ENCODE data around the gene FOXR2.

FOXR2 gene

GRCh38 chrX:55623100-55623499 is at the start of gene FOXR2:
Gene FOXR2, plus strand, starts transcription at chrX:55623400. Its CDS starts 312 bp downstream, at chrX:55623712.
- DNase-seq, result no peak

- no peak for DNase-seq
These were observed 44.1 kb upstream of the FOXR2 start for GRCh38 chrX:55579115-55579514.

GRCh38 chrX:55582447-55582846 is 40.8 kb upstream of the FOXR2 start:
- DNase-seq, result no peak

- DNase-seq, result no peak
These were observed 29.9 kb upstream of the FOXR2 start for GRCh38 chrX:55593296-55593695.

GRCh38 chrX:55593756-55594257 is 29.4 kb upstream of the FOXR2 start:
- DNase-seq, result no peak

GRCh38 chrX:55598333-55598732 is 24.9 kb upstream of the FOXR2 start:
- DNase-seq, result no peak

GRCh38 chrX:55619547-55619946 is 3.7 kb upstream of the FOXR2 start:
- DNase-seq, result no peak

- DNase-seq, result no peak
These were observed 1.2 kb downstream of the FOXR2 start for GRCh38 chrX:55624403-55624802.

- DNase-seq, result no peak
These were observed 12.9 kb downstream of the FOXR2 start for GRCh38 chrX:55636109-55636508.

- no peak for DNase-seq
These were observed 15.7 kb downstream of the FOXR2 start for GRCh38 chrX:55638933-55639332.

GRCh38 chrX:55640854-55641253 is 17.7 kb downstream of the FOXR2 start:
- no peak for DNase-seq

- no peak for DNase-seq
These were observed 25.2 kb downstream of the FOXR2 start for GRCh38 chrX:55648434-55648833.

- no peak for DNase-seq
These were observed 36.7 kb downstream of the FOXR2 start for GRCh38 chrX:55659931-55660330.

GRCh38 chrX:55663584-55663983 is 40.4 kb downstream of the FOXR2 start:
- DNase-seq, result no peak

- DNase-seq, result no peak
These were observed 44.9 kb downstream of the FOXR2 start for GRCh38 chrX:55668084-55668483.

Measured in GDM1 (cell line).